ENCODE data around the gene CEP152.

GRCh38 chr15:48757661-48758060 lies 53.2 kb downstream of the CEP152 start:
- TF ChIP-seq EZH2 (IDR thresholded peaks at IDR 0.05; ENCODE audit: low read depth) = no peak
- no peak for TF ChIP-seq CTCF (conservative IDR thresholded peaks at IDR 0.05)

Measured in PC-9 (cell line).